Measurements from ENCODE around the gene ELL. TPM values are rescaled to one million over a fixed set of nuclear protein-coding genes. Genes with fewer than 3 reads are reported as not detected.

ELL gene
- total and polyA plus RNA-seq, 9 of the 15 experiments (the other 6 are each of a cell fraction or from before 2014, with no cell fraction given): 0.24 to 22.5 (median 4.1) TPM

- ATAC-seq: peak; percentile 43
- H3K4me3 ChIP-seq: no peak overlapping the region
- in situ Hi-C loops (cut with MboI): no loop called here
- H3K9ac ChIP-seq (ENCODE audit: insufficient read depth in 1 of 2, low read depth in 2 of 2, low read length in 2 of 2): peak overlapping the region in 1 of 2 experiments; percentile 84; a peak in 2 of 4 replicates
- ChIA-PET CTCF (ENCODE audit: low intra/inter-chr PET ratio) (no interaction called here), POLR2A (interaction anchor here (0.6 to 0.9 kb wide), 3 partner anchors 8 to 41 kb away, joined by 3 read pairs; no protein-coding TSS in a partner anchor)
- TF ChIP-seq C11orf30 (IDR thresholded peaks at IDR 0.05; ENCODE audit: low read depth) (peak; percentile 38; the same call in 1 of the 2 replicates), THRAP3 (IDR thresholded peaks at IDR 0.05; ENCODE audit: borderline replicate concordance) (no peak), MAFG (tag; conservative IDR thresholded peaks at IDR 0.05) (0 out of 2 replicates have a peak, but pooled peaks have one; percentile 7), NFE2 (IDR thresholded peaks at IDR 0.05; ENCODE audit: low read depth) (0 out of 2 replicates have a peak, but pooled peaks have one; percentile 29), ZNF316 (IDR thresholded peaks at IDR 0.05) (0 out of 2 replicates have a peak, but pooled peaks have one; percentile 31), RBM25 (IDR thresholded peaks at IDR 0.05; ENCODE audit: low read depth, low read length, severe bottlenecking) (no peak), CXXC5 (CRISPR knock-in tag; IDR thresholded peaks at IDR 0.05) (0 out of 2 replicates have a peak, but pooled peaks have one; percentile 16), CTCF (IDR thresholded peaks at IDR 0.05 in 2 of 3, conservative IDR thresholded peaks at IDR 0.05 in 1 of 3; ENCODE audit: insufficient read depth in 2 of 3, low read depth in 1 of 3, low read length in 3 of 3) (peak; percentile 45 to 54 (median 48)), NRF1 (conservative IDR thresholded peaks at IDR 0.05 in 1 of 2, IDR thresholded peaks at IDR 0.05 in 1 of 2) (no peak), RAD21 (CRISPR knock-in tag; conservative IDR thresholded peaks at IDR 0.05 in 1 of 2, IDR thresholded peaks at IDR 0.05 in 1 of 2) (peak; percentile 14 to 52; a peak in 2 of 4 replicates)
- H4K20me1 ChIP-seq (replicated peaks; ENCODE audit: control insufficient read depth, insufficient read depth, low read length): peaks cover 38% of the 10 kb centered on the region
- peaks cover 5% of the 10 kb centered on the region; the same call in 2 of the 3 replicates for H3K36me3 ChIP-seq (ENCODE audit: control insufficient read depth, insufficient read depth, low read length)
- H3K79me2 ChIP-seq (ENCODE audit: control insufficient read depth, insufficient read depth, low read length): peaks cover 85% of the 10 kb centered on the region
- no peak overlapping the region for H3K4me2 ChIP-seq (ENCODE audit: insufficient read depth, low read length)
- WGBS (ENCODE audit: insufficient coverage, low coverage, missing lambda C conversion rate): 53% methylated on average over 24 of the region's 24 CpGs
- no TSS peak for BruUV-seq (replicated peaks)
- H3K27ac ChIP-seq (ENCODE audit: extremely low read depth, low read depth, low read length): no peak overlapping the region; the same call in 2 of the 3 replicates
- peak; percentile 82 for FAIRE-seq
- H2AFZ ChIP-seq (ENCODE audit: low read depth, low read length): no peak overlapping the region
- peaks cover 3% of the 10 kb centered on the region for H3K9me1 ChIP-seq (ENCODE audit: control insufficient read depth, insufficient read depth, low read length)
- DNase-seq (ENCODE audit: extremely low read depth in 1 of 4, low spot score in 3 of 4): peak in 3 of 4 experiments; percentile 44 to 53 (median 44)
- intact Hi-C loops (cut with micrococcal nuclease): loop anchor here (5.0 kb wide), 1 partner anchor 115 kb away; no protein-coding TSS in a partner anchor
- H3K9me3 ChIP-seq (replicated peaks; ENCODE audit: control insufficient read depth, insufficient read depth, low read depth, low read length): no peaks in the 10 kb centered on the region
- no peaks in the 10 kb centered on the region for H3K27me3 ChIP-seq (ENCODE audit: control insufficient read depth in 2 of 2, insufficient read depth in 2 of 2, low read length in 2 of 2)
- peaks cover 42 to 62% of the 10 kb centered on the region in 2 experiments for H3K4me1 ChIP-seq (replicated peaks in 1 of 2; ENCODE audit: control insufficient read depth in 2 of 2, insufficient read depth in 2 of 2, low read length in 2 of 2)
These were observed 44.7 kb downstream of the ELL start for GRCh38 chr19:18477042-18477779.
